ENCODE measurements around the gene FAM13A.

The FAM13A gene

GRCh38 chr4:89023140-89023539 is 33.8 kb downstream of the FAM13A start:
- Histone ChIP-seq H3K18ac (ENCODE audit: low read length) (no peak overlapping the region), H3K36me3 (replicated peaks in 1 of 2; ENCODE audit: control insufficient read depth in 2 of 2, insufficient read depth in 2 of 2, low read length in 2 of 2) (peaks cover 6 to 24% of the 10 kb centered on the region in 2 donors), H3K27me3 (ENCODE audit: control insufficient read depth in 3 of 3, insufficient read depth in 3 of 3, low read depth in 1 of 3, low read length in 3 of 3) (no peaks in the 10 kb centered on the region), H3K4me2 (ENCODE audit: insufficient read depth, low read length, poor library complexity, severe bottlenecking) (no peak overlapping the region), H3K9me3 (replicated peaks in 1 of 2; ENCODE audit: control insufficient read depth in 2 of 2, insufficient read depth in 1 of 2, low read depth in 1 of 2, low read length in 2 of 2) (no peaks in the 10 kb centered on the region), H3K23ac (ENCODE audit: low read depth, low read length, poor library complexity) (no peak overlapping the region), H3K9ac (ENCODE audit: low read depth, low read length, poor library complexity) (no peak overlapping the region), H3K4ac (ENCODE audit: low read length) (no peak overlapping the region), H3K79me1 (ENCODE audit: low read depth, low read length) (no peaks in the 10 kb centered on the region), H2AK5ac (ENCODE audit: low read depth, low read length) (no peak overlapping the region), H3K4me3 (ENCODE audit: low read length in 2 of 2) (no peak overlapping the region), H4K8ac (ENCODE audit: low read depth, low read length) (no peak overlapping the region), H4K91ac (ENCODE audit: low read depth, low read length, poor library complexity) (no peak overlapping the region), H2BK5ac (ENCODE audit: low read length) (no peak overlapping the region), H3K4me1 (ENCODE audit: control insufficient read depth in 2 of 2, insufficient read depth in 1 of 2, low read depth in 1 of 2, low read length in 2 of 2) (no peaks in the 10 kb centered on the region), H3K27ac (replicated peaks; ENCODE audit: low read length) (no peak overlapping the region), H3K14ac (ENCODE audit: low read length) (no peak overlapping the region), H2BK15ac (ENCODE audit: low read length) (no peak overlapping the region), H2BK12ac (ENCODE audit: low read length) (no peak overlapping the region), H2AFZ (ENCODE audit: low read length) (no peak overlapping the region), H2BK120ac (ENCODE audit: low read depth, low read length) (no peak overlapping the region)
- no CpG with 5 or more reads among the region's 1 CpG for WGBS, 2 donors (ENCODE audit: extremely low coverage in 2 of 2, insufficient read length in 2 of 2, insufficient replicate concordance in 1 of 2)
- DNase-seq (ENCODE audit: low spot score), result no peak

- Histone ChIP-seq H3K14ac (ENCODE audit: low read length) (no peak overlapping the region), H3K9ac (ENCODE audit: low read depth, low read length, poor library complexity) (no peak overlapping the region), H3K4ac (ENCODE audit: low read length) (no peak overlapping the region), H2AFZ (ENCODE audit: low read length) (no peak overlapping the region), H3K4me1 (ENCODE audit: control insufficient read depth in 2 of 2, insufficient read depth in 1 of 2, low read depth in 1 of 2, low read length in 2 of 2) (no peaks in the 10 kb centered on the region), H3K9me3 (replicated peaks in 1 of 2; ENCODE audit: control insufficient read depth in 2 of 2, insufficient read depth in 1 of 2, low read depth in 1 of 2, low read length in 2 of 2) (no peaks in the 10 kb centered on the region), H3K4me2 (ENCODE audit: insufficient read depth, low read length, poor library complexity, severe bottlenecking) (no peak overlapping the region), H3K23ac (ENCODE audit: low read depth, low read length, poor library complexity) (no peak overlapping the region), H4K91ac (ENCODE audit: low read depth, low read length, poor library complexity) (no peak overlapping the region), H3K27ac (replicated peaks; ENCODE audit: low read length) (no peak overlapping the region), H3K18ac (ENCODE audit: low read length) (no peak overlapping the region), H2AK5ac (ENCODE audit: low read depth, low read length) (no peak overlapping the region), H3K36me3 (replicated peaks in 1 of 2; ENCODE audit: control insufficient read depth in 2 of 2, insufficient read depth in 2 of 2, low read length in 2 of 2) (peaks cover 6 to 29% of the 10 kb centered on the region in 2 donors), H2BK12ac (ENCODE audit: low read length) (no peak overlapping the region), H2BK15ac (ENCODE audit: low read length) (no peak overlapping the region), H2BK5ac (ENCODE audit: low read length) (no peak overlapping the region), H4K8ac (ENCODE audit: low read depth, low read length) (no peak overlapping the region), H3K4me3 (ENCODE audit: low read length in 2 of 2) (no peak overlapping the region), H2BK120ac (ENCODE audit: low read depth, low read length) (no peak overlapping the region), H3K27me3 (ENCODE audit: control insufficient read depth in 3 of 3, insufficient read depth in 3 of 3, low read depth in 1 of 3, low read length in 3 of 3) (no peaks in the 10 kb centered on the region), H3K79me1 (ENCODE audit: low read depth, low read length) (no peaks in the 10 kb centered on the region)
- DNase-seq (ENCODE audit: low spot score), result no peak
- no CpG with 5 or more reads among the region's 7 CpGs for WGBS, 2 donors (ENCODE audit: extremely low coverage in 2 of 2, insufficient read length in 2 of 2, insufficient replicate concordance in 1 of 2)
These were observed 34.4 kb downstream of the FAM13A start for GRCh38 chr4:89022426-89023128.

DNA sequence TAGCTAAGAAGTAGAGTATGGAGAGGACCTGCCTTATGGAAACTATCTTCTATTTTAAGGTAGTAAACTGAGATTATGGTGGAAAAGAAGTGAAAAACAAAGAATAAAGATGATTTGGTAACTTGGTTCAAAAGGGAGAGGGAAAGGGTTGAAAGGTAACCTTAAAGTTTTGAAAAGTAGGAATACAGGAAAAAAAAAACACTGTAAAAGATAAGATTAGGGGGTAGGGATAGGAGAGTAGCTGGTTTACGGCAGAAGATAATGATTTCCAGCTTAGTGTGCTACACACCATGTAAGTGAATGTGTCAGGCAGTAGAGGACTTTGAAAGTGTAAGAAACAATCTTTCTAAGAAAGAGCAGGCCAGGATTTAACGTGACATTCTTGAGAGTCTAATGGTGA is 35.3 kb downstream of the FAM13A start:
- H2BK15ac ChIP-seq (ENCODE audit: low read length), result no peak overlapping the region
- no peak overlapping the region for H2AK5ac ChIP-seq (ENCODE audit: low read depth, low read length)
- no peak overlapping the region for H3K4ac ChIP-seq (ENCODE audit: low read length)
- H2BK120ac ChIP-seq (ENCODE audit: low read depth, low read length), result no peak overlapping the region
- H3K18ac ChIP-seq (ENCODE audit: low read length), result no peak overlapping the region
- no peak overlapping the region for H3K27ac ChIP-seq (replicated peaks; ENCODE audit: low read length)
- peaks cover 9 to 37% of the 10 kb centered on the region in 2 donors for H3K36me3 ChIP-seq (replicated peaks in 1 of 2; ENCODE audit: control insufficient read depth in 2 of 2, insufficient read depth in 2 of 2, low read length in 2 of 2)
- H3K79me1 ChIP-seq (ENCODE audit: low read depth, low read length), result no peaks in the 10 kb centered on the region
- H2BK12ac ChIP-seq (ENCODE audit: low read length), result no peak overlapping the region
- no peak overlapping the region for H3K4me3 ChIP-seq (ENCODE audit: low read length in 2 of 2)
- WGBS, 2 donors (ENCODE audit: extremely low coverage in 2 of 2, insufficient read length in 2 of 2, insufficient replicate concordance in 1 of 2), result no CpG with 5 or more reads among the region's 2 CpGs
- no peaks in the 10 kb centered on the region for H3K27me3 ChIP-seq (ENCODE audit: control insufficient read depth in 3 of 3, insufficient read depth in 3 of 3, low read depth in 1 of 3, low read length in 3 of 3)
- no peak overlapping the region for H3K14ac ChIP-seq (ENCODE audit: low read length)
- no peak overlapping the region for H4K8ac ChIP-seq (ENCODE audit: low read depth, low read length)
- H3K4me1 ChIP-seq (ENCODE audit: control insufficient read depth in 2 of 2, insufficient read depth in 1 of 2, low read depth in 1 of 2, low read length in 2 of 2), result no peaks in the 10 kb centered on the region
- no peak overlapping the region for H4K91ac ChIP-seq (ENCODE audit: low read depth, low read length, poor library complexity)
- no peak overlapping the region for H3K23ac ChIP-seq (ENCODE audit: low read depth, low read length, poor library complexity)
- no peak overlapping the region for H2BK5ac ChIP-seq (ENCODE audit: low read length)
- H3K4me2 ChIP-seq (ENCODE audit: insufficient read depth, low read length, poor library complexity, severe bottlenecking), result no peak overlapping the region
- H3K9me3 ChIP-seq (replicated peaks in 1 of 2; ENCODE audit: control insufficient read depth in 2 of 2, insufficient read depth in 1 of 2, low read depth in 1 of 2, low read length in 2 of 2), result no peaks in the 10 kb centered on the region
- no peak overlapping the region for H3K9ac ChIP-seq (ENCODE audit: low read depth, low read length, poor library complexity)
- no peak overlapping the region for H2AFZ ChIP-seq (ENCODE audit: low read length)
- no peak for DNase-seq (ENCODE audit: low spot score)

DNA sequence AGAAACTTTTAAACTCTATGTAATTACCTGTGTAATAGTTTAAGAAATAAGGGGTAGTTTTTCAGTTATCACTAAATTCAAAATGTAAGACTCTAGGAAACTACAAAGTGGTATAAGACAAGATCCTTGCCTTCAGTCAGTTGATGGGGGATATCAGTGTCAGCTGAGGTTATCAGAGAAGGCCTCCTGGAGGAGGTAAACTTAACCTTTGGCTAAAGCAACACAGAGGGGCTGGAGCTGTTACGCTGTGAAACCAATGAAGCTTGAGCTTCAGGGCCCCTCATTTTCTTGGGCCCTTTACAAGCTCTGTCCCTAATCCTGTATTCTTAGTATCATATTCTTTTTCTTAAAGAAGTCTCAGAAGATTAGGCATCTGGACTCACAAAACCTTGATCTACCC is 35.9 kb downstream of the FAM13A start:
- Histone ChIP-seq H3K23ac (ENCODE audit: low read depth, low read length, poor library complexity) (no peak overlapping the region), H2BK120ac (ENCODE audit: low read depth, low read length) (no peak overlapping the region), H3K27ac (replicated peaks; ENCODE audit: low read length) (no peak overlapping the region), H3K9me3 (replicated peaks in 1 of 2; ENCODE audit: control insufficient read depth in 2 of 2, insufficient read depth in 1 of 2, low read depth in 1 of 2, low read length in 2 of 2) (no peaks in the 10 kb centered on the region), H2BK15ac (ENCODE audit: low read length) (no peak overlapping the region), H3K4me2 (ENCODE audit: insufficient read depth, low read length, poor library complexity, severe bottlenecking) (no peak overlapping the region), H4K91ac (ENCODE audit: low read depth, low read length, poor library complexity) (no peak overlapping the region), H3K4ac (ENCODE audit: low read length) (no peak overlapping the region), H3K4me3 (ENCODE audit: low read length in 2 of 2) (no peak overlapping the region), H2AK5ac (ENCODE audit: low read depth, low read length) (no peak overlapping the region), H4K8ac (ENCODE audit: low read depth, low read length) (no peak overlapping the region), H3K79me1 (ENCODE audit: low read depth, low read length) (no peaks in the 10 kb centered on the region), H3K14ac (ENCODE audit: low read length) (no peak overlapping the region), H3K4me1 (ENCODE audit: control insufficient read depth in 2 of 2, insufficient read depth in 1 of 2, low read depth in 1 of 2, low read length in 2 of 2) (no peaks in the 10 kb centered on the region), H3K36me3 (replicated peaks in 1 of 2; ENCODE audit: control insufficient read depth in 2 of 2, insufficient read depth in 2 of 2, low read length in 2 of 2) (peaks cover 10 to 41% of the 10 kb centered on the region in 2 donors), H3K18ac (ENCODE audit: low read length) (no peak overlapping the region), H3K27me3 (ENCODE audit: control insufficient read depth in 3 of 3, insufficient read depth in 3 of 3, low read depth in 1 of 3, low read length in 3 of 3) (no peaks in the 10 kb centered on the region), H2AFZ (ENCODE audit: low read length) (no peak overlapping the region), H2BK5ac (ENCODE audit: low read length) (no peak overlapping the region), H3K9ac (ENCODE audit: low read depth, low read length, poor library complexity) (no peak overlapping the region), H2BK12ac (ENCODE audit: low read length) (no peak overlapping the region)
- no CpG with 5 or more reads among the region's 1 CpG for WGBS, 2 donors (ENCODE audit: extremely low coverage in 2 of 2, insufficient read length in 2 of 2, insufficient replicate concordance in 1 of 2)
- DNase-seq (ENCODE audit: low spot score), result no peak
